GM18505 (cell line): ENCODE results near the gene SLC6A1.

Experiments
- ATAC-seq: cut with Tn5 transposase; IDR thresholded peaks from one replicate; pipeline ENCODE4 v1.9.1; 2021; ENCODE audit not compliant: unreplicated experiment
- POLR2A ChIP-seq: IDR thresholded peaks from 4 replicates; pipeline ENCODE4 v1.6.1; 2011; ENCODE audit warnings: borderline replicate concordance; ENCODE audit not compliant: insufficient read depth, insufficient read length; ENCODE audit errors: extremely low read depth

The SLC6A1 gene

GRCh38 chr3:11006986-11007933, 14.7 kb downstream of the SLC6A1 start:
- TF ChIP-seq POLR2A = no peak
- ATAC-seq = no peak

- TF ChIP-seq POLR2A = no peak
- ATAC-seq = no peak
These were observed 17.4 kb downstream of the SLC6A1 start for GRCh38 chr3:11009898-11010297.

GRCh38 chr3:11010426-11011165, 18.0 kb downstream of the SLC6A1 start:
- ATAC-seq = no peak
- TF ChIP-seq POLR2A = no peak

GRCh38 chr3:11014253-11014652, 21.7 kb downstream of the SLC6A1 start:
- no peak for ATAC-seq

GRCh38 chr3:11014752-11015151, 22.2 kb downstream of the SLC6A1 start:
- no peak for TF ChIP-seq POLR2A
- no peak for ATAC-seq

More at GRCh38 chr3:11014253-11014652, 21.7 kb downstream of the SLC6A1 start:
- no peak for TF ChIP-seq POLR2A

- ATAC-seq = no peak
- TF ChIP-seq POLR2A = no peak
These were observed 22.8 kb downstream of the SLC6A1 start for GRCh38 chr3:11015369-11015768.

GRCh38 chr3:11016727-11017126, 24.2 kb downstream of the SLC6A1 start:
- ATAC-seq = no peak
- no peak for TF ChIP-seq POLR2A

- no peak for TF ChIP-seq POLR2A
- ATAC-seq = no peak
These were observed 26.7 kb downstream of the SLC6A1 start for GRCh38 chr3:11019116-11019819.

GRCh38 chr3:11020764-11021163, 28.2 kb downstream of the SLC6A1 start:
- ATAC-seq = no peak
- no peak for TF ChIP-seq POLR2A

- no peak for TF ChIP-seq POLR2A
- ATAC-seq = no peak
These were observed 29.1 kb downstream of the SLC6A1 start for GRCh38 chr3:11021611-11022011.

- ATAC-seq = no peak
- TF ChIP-seq POLR2A = no peak
These were observed 29.6 kb downstream of the SLC6A1 start for GRCh38 chr3:11022115-11022514.

- TF ChIP-seq POLR2A = no peak
- no peak for ATAC-seq
These were observed 31.6 kb downstream of the SLC6A1 start for GRCh38 chr3:11024181-11024580.

GRCh38 chr3:11029948-11030347, 37.4 kb downstream of the SLC6A1 start:
- no peak for ATAC-seq
- TF ChIP-seq POLR2A = no peak
